CD4-positive, alpha-beta T cell treated with Interleukin-6 at 100 ng/mL for 8 hours (primary cell): Measurements from ENCODE around the gene WWC1.

Experiments used
- DNase-seq: peaks from one replicate; pipeline ENCODE4 v3.0.0-alpha.2; 2020; ENCODE audit warnings: mixed read lengths, low spot score

The WWC1 gene

DNA sequence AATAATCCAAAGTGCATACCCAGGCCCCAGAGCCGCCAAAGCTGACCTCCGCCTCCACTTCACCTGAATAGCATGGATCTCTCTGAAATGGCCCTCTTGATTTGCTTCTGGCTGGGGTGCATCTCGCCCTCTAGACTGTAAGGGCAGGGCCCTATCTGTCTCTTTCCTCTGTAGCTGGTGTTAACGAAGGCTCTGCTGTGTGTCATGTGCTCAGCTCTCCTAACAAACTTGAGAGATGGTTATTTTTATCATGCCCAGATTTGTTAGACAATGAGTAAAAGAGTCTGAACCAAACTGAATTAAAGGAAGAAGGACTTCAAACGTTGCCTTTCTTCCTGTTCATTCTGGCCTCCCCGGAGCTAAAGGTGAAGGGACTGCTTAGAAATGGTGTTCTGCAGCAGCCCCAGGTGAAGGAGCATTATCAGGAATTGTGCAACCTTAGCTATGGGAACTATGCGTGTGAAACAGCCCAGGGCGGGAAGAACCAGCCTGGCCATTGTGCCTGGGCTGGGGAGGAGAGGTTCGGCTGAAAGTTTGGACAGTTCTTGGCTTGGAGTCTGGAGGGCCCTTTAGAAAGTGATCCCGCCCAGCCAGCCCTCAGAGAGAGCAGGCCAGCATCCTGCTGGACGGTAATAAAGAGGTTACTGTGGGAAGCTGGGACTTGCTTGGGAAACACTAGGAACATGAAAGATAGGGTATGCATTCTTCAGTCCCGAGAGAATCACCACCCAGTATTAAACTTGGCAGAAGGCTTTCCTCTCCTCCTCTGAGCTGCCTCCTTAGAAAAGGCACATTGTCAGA is 73.5 kb downstream of the WWC1 start:
- no peak for DNase-seq

DNA sequence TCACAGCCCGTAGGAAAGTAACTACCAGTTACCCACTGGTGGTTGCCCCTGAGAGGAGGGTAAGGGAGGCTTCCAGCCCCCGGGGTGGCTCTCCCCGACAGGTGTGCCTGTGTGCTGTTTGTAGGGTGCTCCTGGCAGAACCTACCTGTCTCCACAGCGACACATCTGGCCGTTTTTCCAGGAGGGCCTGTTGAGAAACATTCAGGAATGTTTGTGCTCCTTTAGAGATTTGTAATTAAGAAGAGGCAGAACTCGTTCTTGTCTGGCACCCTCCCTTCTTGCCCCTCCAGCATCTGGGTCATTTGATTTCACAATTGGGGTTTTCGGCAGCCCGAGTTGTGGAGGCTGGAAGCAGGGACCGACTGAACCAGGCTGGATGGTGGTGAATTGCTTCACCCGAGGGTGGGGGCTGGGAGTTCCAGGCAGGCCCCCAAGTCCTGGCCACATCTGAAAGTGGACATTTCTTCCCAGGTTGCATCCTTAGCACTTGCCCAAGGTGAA is 74.2 kb downstream of the WWC1 start:
- no peak for DNase-seq

DNA sequence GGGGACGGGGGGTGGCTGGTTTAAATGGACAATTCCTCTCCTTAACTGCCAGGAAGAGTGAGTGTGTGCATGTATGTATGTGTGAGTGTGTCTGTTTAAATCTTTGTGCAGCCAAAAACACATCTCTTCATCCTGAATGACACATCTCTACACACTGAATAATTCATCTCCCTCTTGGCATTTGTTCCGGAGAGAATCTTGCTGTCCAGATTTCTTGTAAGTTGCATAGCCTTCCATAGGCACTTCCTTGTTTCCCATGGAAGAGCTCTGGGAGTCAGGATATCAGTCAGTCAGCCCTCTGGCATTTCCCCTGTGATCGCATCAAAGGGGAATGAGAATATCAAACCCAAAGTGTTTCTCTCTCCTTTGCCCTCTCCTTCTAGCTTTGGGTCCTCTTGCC is 74.7 kb downstream of the WWC1 start:
- DNase-seq = no peak

DNA sequence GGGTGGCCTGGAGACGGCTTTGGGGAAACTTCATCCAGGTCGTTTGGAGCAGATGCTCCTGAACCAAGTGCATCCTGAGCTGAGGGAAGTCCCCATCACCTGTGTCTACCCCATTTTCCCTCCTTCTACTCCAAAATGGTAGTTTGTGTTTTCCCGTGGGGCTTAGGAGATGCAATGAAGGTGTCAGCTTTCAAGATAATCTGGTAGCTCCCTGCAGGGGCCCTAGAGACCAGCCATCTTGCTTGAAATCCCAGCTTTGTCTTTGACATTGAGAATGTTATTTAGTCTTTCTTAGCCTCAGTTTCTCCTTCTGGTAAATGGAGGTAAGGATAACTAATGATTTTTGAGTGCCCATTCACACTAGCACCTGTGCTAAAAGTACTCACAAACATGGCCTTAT is 77.4 kb downstream of the WWC1 start:
- no peak for DNase-seq

DNA sequence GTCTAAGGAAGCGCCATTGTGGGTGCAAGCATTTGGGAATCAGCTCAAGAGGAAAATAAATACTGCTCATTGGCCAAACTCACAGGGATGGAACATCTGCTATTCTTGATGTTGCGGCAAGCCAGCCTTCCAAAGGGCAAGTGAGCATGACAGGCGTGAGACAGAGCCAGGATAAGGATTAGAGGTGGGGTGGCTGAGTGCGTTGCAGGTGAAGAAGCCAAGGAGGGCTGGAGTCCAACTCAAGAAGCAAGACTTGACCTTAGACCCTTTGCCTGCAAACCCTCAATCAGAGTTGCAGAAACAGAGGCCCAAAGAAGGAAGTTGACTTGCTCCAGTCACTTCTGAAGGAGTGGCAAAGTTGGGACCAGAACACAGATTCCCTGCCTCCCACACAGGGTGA is 79.4 kb downstream of the WWC1 start:
- DNase-seq = no peak

DNA sequence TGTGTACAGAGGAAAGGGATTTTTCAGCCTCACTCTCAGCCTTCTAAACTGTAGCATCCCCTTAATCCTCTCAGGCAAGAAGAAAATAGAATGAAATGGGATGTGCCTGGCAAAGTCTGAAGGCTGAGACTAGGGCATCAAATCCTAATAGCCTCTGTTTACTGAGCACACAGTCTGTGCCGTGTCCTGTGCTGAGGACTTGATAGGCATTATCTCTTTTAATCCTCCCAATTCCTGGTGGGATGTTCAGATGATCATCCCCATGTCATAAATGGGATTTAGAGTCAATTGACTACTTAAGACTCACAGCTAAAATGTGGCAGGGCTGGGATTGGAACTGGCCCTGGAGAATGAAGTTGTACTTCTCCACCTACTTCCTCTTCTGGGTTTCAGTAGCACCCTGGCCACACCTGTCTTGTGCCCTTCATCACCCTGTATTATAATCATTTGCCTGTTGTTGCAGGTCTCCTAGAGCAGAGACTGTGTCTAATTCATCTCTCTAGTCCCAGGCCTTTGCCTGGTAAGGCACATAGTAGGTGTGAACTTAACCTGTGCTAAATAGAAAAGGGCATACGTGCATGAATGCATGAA is 81.0 kb downstream of the WWC1 start:
- DNase-seq = no peak

DNA sequence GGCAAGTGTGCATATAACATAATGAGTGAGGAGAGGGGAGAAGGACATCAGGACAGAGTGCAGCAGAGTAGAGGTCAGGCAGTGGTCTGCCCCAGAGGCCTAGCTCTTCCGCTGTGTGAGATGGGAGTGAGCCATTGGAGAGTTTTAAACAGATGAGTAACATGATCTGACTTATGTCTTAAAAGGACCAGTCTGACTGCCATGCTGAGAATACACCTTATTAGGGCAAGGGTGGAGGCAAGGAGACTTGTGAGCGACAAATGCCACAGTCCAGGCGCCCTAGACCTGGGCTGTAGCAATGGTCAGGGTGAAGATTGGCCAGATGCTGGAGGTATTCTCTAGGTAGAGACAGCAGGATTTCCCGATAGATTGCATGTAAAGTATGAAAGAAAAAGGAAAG is 83.1 kb downstream of the WWC1 start:
- no peak for DNase-seq

DNA sequence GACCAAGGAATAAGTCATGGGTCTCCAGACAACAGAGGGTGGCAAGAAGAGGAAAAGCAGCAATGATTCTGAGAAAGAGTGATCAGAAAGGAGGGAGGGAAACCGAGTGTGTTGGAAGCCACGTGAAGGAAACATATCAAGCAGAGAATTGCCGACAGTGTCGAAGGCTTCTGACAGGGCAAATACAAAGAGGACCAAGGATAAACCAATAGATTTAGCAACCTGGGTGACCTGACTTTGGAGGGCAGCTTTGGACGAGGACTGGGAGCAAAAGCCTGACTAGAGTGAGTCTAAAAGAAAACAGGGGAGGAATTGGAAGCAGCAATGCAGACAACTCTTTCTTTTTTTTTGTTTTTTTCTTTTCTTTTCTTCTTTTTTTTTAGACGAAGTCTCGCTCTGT is 83.8 kb downstream of the WWC1 start:
- no peak for DNase-seq

DNA sequence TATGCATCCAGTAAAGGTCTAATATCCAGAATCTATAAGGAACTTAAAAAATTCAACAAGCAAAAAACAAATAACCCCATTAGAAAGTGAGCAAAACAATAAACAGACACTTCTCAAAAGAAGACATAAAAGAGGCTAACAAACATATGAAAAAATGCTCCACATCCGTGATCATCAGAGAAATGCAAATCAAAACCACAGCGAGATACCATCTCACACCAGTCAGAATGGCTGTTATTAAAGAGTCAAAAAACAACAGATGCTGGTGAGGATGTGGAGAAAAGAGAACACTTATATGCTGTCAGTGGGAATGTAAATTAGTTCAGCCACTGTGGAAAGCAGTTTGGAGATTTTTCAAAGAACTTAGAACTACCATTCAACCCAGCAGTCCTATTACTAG is 86.1 kb downstream of the WWC1 start:
- peak; percentile 35 for DNase-seq

DNA sequence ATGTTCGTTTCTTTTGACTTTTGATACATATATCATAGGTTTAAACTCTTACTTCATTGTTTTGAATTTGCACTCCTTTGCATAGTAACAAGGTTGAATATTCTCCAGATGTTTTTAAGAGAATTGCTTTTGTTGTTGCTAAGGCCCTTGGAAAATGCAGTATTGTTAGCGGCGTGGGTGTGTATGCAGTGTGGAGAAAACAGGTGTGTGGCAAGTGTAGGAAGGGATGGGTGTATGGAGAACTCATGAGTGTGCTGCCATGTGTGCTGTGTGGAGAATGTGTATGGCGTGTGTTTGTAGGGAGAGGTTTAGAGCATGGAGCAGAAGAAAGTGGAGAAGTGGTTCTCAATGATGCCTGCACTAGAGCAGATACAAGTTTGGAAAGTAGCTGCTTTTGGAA is 87.3 kb downstream of the WWC1 start:
- no peak for DNase-seq

DNA sequence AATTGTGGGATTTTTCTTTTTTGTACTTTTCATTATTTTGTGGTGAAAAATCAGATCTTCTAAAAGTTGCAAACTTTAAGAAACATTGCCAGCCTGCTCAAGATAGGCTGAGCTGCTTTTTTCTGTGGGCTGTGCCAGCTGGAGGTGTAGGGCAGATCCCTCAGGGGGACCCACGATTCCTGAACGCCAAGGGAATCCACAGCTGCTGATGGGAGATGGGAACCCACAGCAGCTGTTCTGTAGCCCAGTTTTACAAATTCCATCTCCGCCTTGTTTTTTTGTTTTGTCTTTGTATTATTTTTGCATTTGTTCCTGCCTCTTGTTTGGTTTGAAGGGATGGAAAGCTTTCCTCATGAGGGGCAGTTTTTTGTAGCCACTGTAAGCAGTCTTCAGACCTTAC is 91.0 kb downstream of the WWC1 start:
- DNase-seq = no peak

DNA sequence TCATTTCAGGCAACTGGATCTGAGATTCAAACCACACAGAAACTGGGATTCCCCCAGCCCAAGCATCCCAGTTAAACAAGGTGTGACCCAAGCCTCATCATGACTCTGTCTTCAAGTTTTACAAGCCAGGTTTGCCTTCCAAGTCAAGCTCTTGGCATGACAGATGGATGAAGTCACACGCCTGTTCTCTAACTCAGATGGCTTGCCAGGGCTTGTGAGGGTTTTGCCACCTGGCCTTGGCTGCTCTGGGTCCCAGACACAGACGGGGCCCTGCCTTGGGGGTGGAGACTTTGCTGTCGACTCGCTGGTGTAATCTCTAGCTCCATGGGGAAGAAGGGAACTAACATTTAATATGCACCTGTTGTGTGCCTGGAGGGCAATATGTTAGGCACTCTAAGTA is 99.0 kb downstream of the WWC1 start:
- no peak for DNase-seq

DNA sequence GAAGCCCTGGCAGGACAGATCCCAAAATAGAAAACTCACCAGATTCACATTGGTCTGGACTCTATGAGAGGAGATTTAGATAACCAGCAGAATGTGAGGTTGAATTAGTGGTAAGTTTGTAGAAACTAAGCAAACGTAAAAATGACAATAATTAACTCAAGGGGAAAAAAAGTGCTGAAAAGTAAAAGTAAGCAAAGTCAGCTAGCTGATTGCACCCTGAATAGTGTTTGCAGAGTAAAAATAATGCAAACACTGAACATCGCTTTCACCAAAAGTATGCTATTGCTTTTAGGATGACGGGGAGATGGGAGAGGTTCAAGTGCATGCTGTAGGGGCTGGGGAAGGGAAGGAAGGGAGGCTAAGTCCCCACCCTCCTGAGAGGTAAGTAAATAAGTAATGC is 102.3 kb downstream of the WWC1 start:
- DNase-seq = no peak

DNA sequence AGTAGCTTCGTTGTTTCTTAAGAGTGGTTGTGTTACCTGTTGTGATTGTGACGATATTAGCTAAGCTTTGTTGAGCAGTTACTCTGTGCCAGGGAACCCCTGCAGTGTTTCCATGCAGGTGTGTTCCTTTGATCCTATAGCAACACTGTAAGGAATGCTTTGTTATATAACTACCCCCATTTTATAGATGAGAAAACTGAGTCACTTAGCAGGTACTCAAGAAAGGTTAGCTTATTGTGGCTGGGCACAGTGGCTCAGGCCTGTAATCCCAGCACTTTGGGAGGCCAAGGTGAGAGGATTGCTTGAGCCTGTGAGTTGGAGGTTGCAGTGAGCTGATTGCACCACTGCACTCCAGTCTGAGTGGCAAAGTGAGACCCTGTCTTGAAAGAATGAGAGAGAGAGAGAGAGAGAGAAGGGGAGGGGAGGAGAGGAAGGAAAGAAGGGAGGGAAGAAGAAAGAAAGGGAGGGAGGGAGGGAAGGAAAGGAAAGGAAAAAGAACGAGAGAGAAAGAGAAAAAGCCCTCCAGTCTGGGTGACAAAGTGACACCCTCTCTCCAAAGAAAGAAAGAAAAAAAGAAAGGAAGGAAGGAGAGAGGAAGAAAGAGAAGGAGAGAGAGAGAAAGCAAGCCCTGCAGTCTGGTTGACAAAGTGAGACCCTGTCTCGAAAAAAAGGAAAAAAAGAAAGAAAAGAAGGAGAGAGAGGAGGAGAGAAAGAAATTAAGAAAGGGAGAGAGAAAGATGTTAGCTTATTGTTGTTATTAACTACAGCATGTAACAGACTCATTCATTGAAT is 109.2 kb downstream of the WWC1 start:
- DNase-seq = no peak

DNA sequence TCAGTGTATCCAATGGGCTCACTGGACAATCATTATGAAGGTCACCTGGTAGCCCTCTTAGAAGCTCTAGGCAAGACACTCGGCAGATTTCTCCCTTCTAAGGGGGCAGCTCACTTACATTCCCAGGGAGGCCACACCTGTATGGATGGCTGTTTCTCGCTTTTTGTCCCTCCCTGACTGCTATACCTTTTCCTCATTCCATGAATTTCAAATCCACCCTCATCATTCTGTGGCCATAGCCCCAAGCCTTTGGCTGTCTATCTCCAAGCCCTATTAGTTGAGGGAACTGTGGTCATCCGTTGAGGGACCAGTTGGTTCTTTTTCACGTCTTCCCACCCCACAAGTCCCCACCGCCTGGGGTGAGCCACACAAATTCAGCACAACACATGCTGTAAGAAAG is 109.8 kb downstream of the WWC1 start:
- no peak for DNase-seq

DNA sequence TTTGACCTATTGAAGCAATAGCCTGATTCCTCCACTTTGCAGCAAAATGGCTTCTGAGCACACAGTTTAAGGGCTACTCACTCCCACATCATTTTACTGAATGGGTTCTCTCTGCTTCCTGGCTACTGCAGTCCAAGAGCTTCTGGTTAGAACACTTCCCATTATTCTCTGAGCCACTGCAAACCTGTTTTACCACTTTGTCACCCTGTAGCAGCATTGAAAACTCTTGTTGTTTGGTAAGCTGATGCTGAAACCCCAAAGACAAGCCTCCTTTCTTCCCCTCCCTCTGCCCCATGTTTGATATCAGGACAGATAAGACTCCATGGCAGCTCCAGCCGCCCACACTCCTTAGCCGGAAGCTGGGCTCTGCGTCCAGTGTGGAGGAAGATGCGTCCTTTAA is 110.4 kb downstream of the WWC1 start:
- DNase-seq = no peak

DNA sequence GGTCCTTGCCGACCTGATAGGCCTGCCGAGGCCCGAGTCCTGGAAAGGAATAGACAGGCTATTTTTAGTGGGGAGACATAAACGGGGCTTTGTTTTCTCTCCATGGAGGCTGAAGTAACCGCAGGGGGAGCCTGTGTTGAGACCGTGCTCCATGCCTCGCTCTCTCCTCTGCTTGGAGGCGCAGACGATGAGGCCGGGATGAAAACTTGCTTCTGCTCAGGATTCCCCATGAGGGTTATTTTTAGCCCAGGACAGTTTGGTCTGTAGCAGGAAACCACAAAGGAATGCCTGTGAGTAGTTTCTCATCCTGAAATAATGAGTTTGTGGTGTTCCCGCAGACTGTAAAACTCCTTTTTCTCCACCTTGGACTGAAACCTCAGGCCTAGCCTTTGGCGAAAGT is 112.9 kb downstream of the WWC1 start:
- DNase-seq = no peak

DNA sequence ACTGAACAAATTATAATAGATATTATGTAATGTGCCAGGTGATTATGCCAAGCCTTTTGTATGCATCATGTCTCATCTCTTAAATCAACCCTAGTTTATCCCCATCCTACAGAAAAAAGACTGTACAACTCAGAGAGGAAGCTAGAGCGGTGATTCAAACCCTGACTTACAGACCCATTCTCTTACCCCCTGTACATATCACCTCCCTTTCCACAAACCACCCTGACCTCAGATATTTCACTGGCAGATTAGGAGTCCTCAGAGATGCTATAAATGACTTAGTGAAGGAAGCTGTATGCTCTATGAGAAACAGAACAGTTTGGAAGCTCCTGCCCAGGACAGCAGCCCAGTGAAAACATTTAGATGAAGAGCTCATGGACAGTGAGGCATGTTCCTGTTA is 115.8 kb downstream of the WWC1 start:
- DNase-seq = no peak

DNA sequence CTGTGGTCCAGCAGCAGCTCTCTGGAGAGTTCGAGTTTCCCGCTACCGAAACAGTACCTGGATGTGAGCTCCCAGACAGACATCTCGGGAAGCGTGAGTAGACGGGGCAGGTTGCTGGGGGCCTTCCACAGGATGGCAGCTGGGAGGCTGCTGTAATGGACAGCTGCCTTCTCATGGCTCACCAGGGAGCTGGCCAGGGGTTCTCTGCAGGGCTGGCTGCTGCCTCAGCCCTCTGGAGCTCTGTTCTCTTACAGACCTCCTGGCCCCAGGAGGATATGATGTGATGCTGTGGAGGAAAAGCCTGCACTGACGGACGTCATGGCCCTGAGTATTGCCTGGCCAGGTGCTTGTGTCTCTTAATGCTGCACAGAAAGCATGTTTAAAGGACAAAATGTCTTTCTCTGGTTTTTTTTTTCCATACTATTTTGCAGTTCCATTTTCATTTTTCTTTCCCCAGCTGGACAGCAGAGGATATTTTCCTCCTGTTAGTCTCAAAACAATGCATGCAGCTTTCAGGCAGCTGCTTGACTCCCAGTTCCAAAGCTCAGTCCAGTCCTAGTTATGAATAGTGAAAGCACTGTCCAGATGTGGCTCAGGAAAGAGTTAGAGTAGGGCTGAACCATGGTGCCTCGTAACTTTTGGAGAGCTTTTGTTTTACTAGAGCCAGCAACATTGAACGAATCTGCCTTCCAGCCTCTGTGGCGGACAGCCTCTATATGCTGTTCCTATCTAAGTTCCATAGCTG is 117.3 kb downstream of the WWC1 start:
- DNase-seq = no peak

DNA sequence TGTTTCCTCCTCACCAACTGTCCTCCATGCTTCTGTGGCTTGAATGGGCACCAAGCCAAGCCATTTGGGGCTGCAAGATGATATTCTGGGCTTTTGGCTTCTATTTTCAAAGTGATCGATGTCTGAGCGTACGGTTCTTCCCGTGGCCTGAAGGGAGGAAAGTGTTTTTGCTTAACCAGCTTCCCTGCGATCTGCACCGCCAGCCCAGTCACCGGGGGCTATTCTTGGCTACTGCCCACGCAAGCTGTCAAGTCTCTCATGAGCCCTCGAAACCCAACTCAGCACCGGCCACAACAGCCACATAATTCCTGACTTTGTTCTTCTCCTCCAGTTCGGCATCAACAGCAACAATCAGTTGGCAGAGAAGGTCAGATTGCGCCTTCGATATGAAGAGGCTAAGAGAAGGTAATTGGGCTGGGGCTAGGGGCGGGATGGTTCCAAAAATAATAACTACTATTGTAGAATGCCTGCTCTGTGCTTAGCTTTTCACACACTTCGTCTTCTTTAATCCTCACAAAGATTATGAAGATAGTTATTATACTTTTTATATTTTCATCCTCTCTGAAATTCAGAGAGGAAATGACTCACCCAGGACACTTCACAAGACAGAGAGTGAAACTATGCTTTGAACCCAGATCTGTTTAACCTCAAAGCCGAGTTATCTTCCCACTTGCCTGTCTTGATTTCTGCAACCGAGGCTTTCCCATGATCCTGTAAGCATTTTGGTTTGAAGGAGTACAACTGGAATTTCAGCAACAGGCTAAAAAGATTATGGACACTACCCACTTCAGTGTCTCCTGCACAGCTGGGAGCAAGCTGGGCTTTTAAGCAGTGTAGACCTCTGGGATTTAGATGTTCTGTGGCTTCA is 118.4 kb downstream of the WWC1 start:
- DNase-seq = peak; percentile 20

DNA sequence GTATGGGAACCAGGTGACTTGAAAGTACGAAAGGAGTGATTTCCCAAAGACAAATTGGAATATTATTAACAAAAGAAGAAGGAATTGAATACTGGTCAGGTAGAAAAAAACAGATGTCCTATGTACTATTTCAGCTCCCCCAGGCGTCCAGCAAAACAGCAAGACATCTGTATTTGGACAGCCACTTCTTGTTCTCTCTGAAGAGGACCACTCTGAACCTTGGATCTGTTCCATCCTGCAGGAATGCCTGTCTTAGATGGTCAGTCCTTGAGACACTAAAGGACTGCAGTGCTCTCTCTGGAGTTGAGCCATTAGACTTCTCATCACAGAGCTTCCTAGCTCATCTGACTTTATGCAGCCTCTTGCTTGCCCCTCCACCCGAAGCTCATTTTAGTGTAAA is 120.4 kb downstream of the WWC1 start:
- DNase-seq = no peak
